Stimulated activated naive CD8-positive, alpha-beta T cell treated with anti-CD3 and anti-CD28 coated beads, Interleukin-15, Interleukin-2, amounts not matched to agents 100 ng/mL and 50 ng/mL, for 24 hours (primary cell): Measurements from ENCODE around the gene LYZL1.
"Not testable (repeated sequence)": the region's sequence is repeated elsewhere in the genome, so short reads cannot be mapped to it uniquely, and the experiment has no call there.

Source experiments
- H3K27ac Mint-ChIP-seq: one replicate; pipeline ENCODE4 v1.8.0; 2021; ENCODE audit warnings: mild to moderate bottlenecking, mixed read lengths
- H3K27me3 Mint-ChIP-seq: one replicate; pipeline ENCODE4 v1.8.0; 2021; ENCODE audit warnings: mixed read lengths
- H3K36me3 Mint-ChIP-seq: one replicate; pipeline ENCODE4 v1.8.0; 2021; ENCODE audit warnings: low read depth, mixed read lengths
- H3K4me1 Mint-ChIP-seq: one replicate; pipeline ENCODE4 v1.8.0; 2021; ENCODE audit warnings: low read depth, mixed read lengths
- H3K4me3 Mint-ChIP-seq: one replicate; pipeline ENCODE4 v1.8.0; 2021; ENCODE audit warnings: mild to moderate bottlenecking, mixed read lengths
- H3K9me3 Mint-ChIP-seq: one replicate; pipeline ENCODE4 v1.8.0; 2021; ENCODE audit warnings: mixed read lengths

LYZL1 gene

GRCh38 chr10:29324220-29324841 is 35.5 kb downstream of the LYZL1 start:
- peaks cover 13% of the 10 kb centered on the region for H3K27me3 Mint-ChIP-seq
- no peaks in the 10 kb centered on the region for H3K36me3 Mint-ChIP-seq
- no peak overlapping the region for H3K27ac Mint-ChIP-seq
- no peaks in the 10 kb centered on the region for H3K9me3 Mint-ChIP-seq
- H3K4me3 Mint-ChIP-seq = no peak overlapping the region
- peaks cover 2% of the 10 kb centered on the region for H3K4me1 Mint-ChIP-seq

GRCh38 chr10:29326299-29326698 is 37.4 kb downstream of the LYZL1 start:
- no peak overlapping the region for H3K27ac Mint-ChIP-seq
- H3K4me1 Mint-ChIP-seq = no peaks in the 10 kb centered on the region
- no peaks in the 10 kb centered on the region for H3K36me3 Mint-ChIP-seq
- no peaks in the 10 kb centered on the region for H3K9me3 Mint-ChIP-seq
- peaks cover 3% of the 10 kb centered on the region for H3K27me3 Mint-ChIP-seq
- no peak overlapping the region for H3K4me3 Mint-ChIP-seq

GRCh38 chr10:29326886-29327745 is 38.2 kb downstream of the LYZL1 start:
- no peaks in the 10 kb centered on the region for H3K4me1 Mint-ChIP-seq
- no peaks in the 10 kb centered on the region for H3K9me3 Mint-ChIP-seq
- no peak overlapping the region for H3K27ac Mint-ChIP-seq
- H3K27me3 Mint-ChIP-seq = no peaks in the 10 kb centered on the region
- no peak overlapping the region for H3K4me3 Mint-ChIP-seq
- H3K36me3 Mint-ChIP-seq = no peaks in the 10 kb centered on the region

GRCh38 chr10:29327746-29328102 is 38.9 kb downstream of the LYZL1 start:
- H3K27ac Mint-ChIP-seq = no peak overlapping the region
- H3K36me3 Mint-ChIP-seq = no peaks in the 10 kb centered on the region
- no peaks in the 10 kb centered on the region for H3K4me1 Mint-ChIP-seq
- H3K4me3 Mint-ChIP-seq = no peak overlapping the region
- H3K9me3 Mint-ChIP-seq = no peaks in the 10 kb centered on the region
- peaks cover 3% of the 10 kb centered on the region for H3K27me3 Mint-ChIP-seq

GRCh38 chr10:29328983-29329382 is 40.1 kb downstream of the LYZL1 start:
- H3K4me3 Mint-ChIP-seq = no peak overlapping the region
- peaks cover 3% of the 10 kb centered on the region for H3K27me3 Mint-ChIP-seq

GRCh38 chr10:29329420-29329819 is 40.5 kb downstream of the LYZL1 start:
- H3K27ac Mint-ChIP-seq = no peak overlapping the region

More at GRCh38 chr10:29328983-29329382, 40.1 kb downstream of the LYZL1 start:
- Mint-ChIP-seq H3K9me3 (no peaks in the 10 kb centered on the region), H3K4me1 (no peaks in the 10 kb centered on the region), H3K36me3 (no peaks in the 10 kb centered on the region), H3K27ac (no peak overlapping the region)

GRCh38 chr10:29332061-29332760 is 43.3 kb downstream of the LYZL1 start:
- Mint-ChIP-seq H3K4me1 (no peaks in the 10 kb centered on the region), H3K27ac (no peak overlapping the region), H3K9me3 (no peaks in the 10 kb centered on the region), H3K27me3 (peaks cover 3% of the 10 kb centered on the region), H3K4me3 (no peak overlapping the region), H3K36me3 (no peaks in the 10 kb centered on the region)

More at GRCh38 chr10:29329420-29329819, 40.5 kb downstream of the LYZL1 start:
- H3K4me1 Mint-ChIP-seq = no peaks in the 10 kb centered on the region
- H3K9me3 Mint-ChIP-seq = no peaks in the 10 kb centered on the region
- no peaks in the 10 kb centered on the region for H3K36me3 Mint-ChIP-seq
- peaks cover 3% of the 10 kb centered on the region for H3K27me3 Mint-ChIP-seq
- H3K4me3 Mint-ChIP-seq = no peak overlapping the region

GRCh38 chr10:29332761-29333148 is 43.9 kb downstream of the LYZL1 start:
- Mint-ChIP-seq H3K4me1 (no peaks in the 10 kb centered on the region), H3K27me3 (peaks cover 3% of the 10 kb centered on the region), H3K4me3 (no peak overlapping the region), H3K27ac (no peak overlapping the region), H3K36me3 (no peaks in the 10 kb centered on the region), H3K9me3 (no peaks in the 10 kb centered on the region)

GRCh38 chr10:29337526-29337925 is 48.7 kb downstream of the LYZL1 start:
- H3K4me3 Mint-ChIP-seq, H3K27me3 Mint-ChIP-seq, H3K4me1 Mint-ChIP-seq, H3K27ac Mint-ChIP-seq, H3K9me3 Mint-ChIP-seq, H3K36me3 Mint-ChIP-seq: not testable (repeated sequence)

GRCh38 chr10:29343607-29344038 is 54.8 kb downstream of the LYZL1 start:
- H3K27ac Mint-ChIP-seq = no peak overlapping the region
- H3K9me3 Mint-ChIP-seq = peaks cover 9% of the 10 kb centered on the region
- no peaks in the 10 kb centered on the region for H3K4me1 Mint-ChIP-seq
- no peak overlapping the region for H3K4me3 Mint-ChIP-seq
- H3K36me3 Mint-ChIP-seq = no peaks in the 10 kb centered on the region
- H3K27me3 Mint-ChIP-seq = peaks cover 25% of the 10 kb centered on the region

- Mint-ChIP-seq H3K36me3 (no peaks in the 10 kb centered on the region), H3K27me3 (peaks cover 25% of the 10 kb centered on the region), H3K4me3 (no peak overlapping the region), H3K27ac (no peak overlapping the region), H3K4me1 (no peaks in the 10 kb centered on the region), H3K9me3 (peaks cover 9% of the 10 kb centered on the region)
Observed at GRCh38 chr10:29344073-29344820, 55.4 kb downstream of the LYZL1 start.

GRCh38 chr10:29345144-29345909 is 56.5 kb downstream of the LYZL1 start:
- peaks cover 25% of the 10 kb centered on the region for H3K27me3 Mint-ChIP-seq
- no peaks in the 10 kb centered on the region for H3K36me3 Mint-ChIP-seq
- no peaks in the 10 kb centered on the region for H3K4me1 Mint-ChIP-seq
- H3K27ac Mint-ChIP-seq = no peak overlapping the region
- H3K9me3 Mint-ChIP-seq = peaks cover 5% of the 10 kb centered on the region
- no peak overlapping the region for H3K4me3 Mint-ChIP-seq

GRCh38 chr10:29345910-29346209 is 57.0 kb downstream of the LYZL1 start:
- H3K4me1 Mint-ChIP-seq = no peaks in the 10 kb centered on the region
- no peak overlapping the region for H3K27ac Mint-ChIP-seq
- H3K9me3 Mint-ChIP-seq = peaks cover 3% of the 10 kb centered on the region
- H3K4me3 Mint-ChIP-seq = no peak overlapping the region
- peaks cover 25% of the 10 kb centered on the region for H3K27me3 Mint-ChIP-seq
- H3K36me3 Mint-ChIP-seq = no peaks in the 10 kb centered on the region

GRCh38 chr10:29346296-29347001 is 57.6 kb downstream of the LYZL1 start:
- H3K27me3 Mint-ChIP-seq = peaks cover 27% of the 10 kb centered on the region
- H3K27ac Mint-ChIP-seq = no peak overlapping the region
- peaks cover 3% of the 10 kb centered on the region for H3K9me3 Mint-ChIP-seq
- H3K4me3 Mint-ChIP-seq = no peak overlapping the region
- H3K4me1 Mint-ChIP-seq = no peaks in the 10 kb centered on the region
- no peaks in the 10 kb centered on the region for H3K36me3 Mint-ChIP-seq
